ENCODE measurements around the gene PARVB.

DNA sequence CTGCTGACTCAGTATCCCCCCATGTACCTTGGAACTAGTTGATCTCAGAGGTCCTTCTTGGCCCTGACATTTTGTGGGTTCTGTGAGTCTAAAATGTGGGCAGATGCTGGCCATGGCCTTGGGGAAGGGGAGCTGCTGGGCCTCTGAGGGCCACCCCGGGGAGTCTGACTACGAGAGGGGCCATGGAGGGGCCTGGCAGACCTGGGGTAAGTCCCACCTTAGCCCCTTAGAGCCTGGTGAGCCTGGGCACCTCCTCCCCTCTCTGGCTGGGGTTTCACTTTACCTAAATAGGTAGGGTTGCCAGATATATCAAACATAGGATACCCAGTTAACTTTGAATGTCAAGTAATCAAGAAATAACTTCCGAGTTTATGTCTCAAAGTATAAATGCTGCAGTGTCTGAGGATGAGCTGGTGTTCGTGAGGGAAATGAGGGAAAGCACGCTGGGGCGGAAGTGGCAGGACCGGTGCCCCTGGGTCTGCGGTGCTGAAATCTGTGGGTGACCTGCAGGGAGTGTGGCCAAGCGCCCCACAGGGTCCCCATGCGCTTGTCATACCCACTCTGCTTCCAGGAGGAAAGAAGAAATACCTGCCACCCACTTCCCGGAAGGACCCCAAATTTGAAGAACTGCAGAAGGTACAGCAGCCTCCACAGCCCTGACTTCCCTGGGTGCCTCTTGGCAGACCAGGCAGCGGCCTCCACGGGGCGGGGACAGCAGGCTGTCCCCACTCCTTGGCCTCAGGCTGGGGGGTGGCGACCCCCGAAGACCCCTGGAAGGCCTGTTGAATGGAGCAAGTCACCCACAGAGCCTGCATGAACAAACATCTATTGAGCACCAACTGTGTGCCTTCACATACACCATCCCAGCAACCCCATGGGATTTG lies 161.4 kb downstream of the PARVB start:
- TF ChIP-seq, protein P1, sequence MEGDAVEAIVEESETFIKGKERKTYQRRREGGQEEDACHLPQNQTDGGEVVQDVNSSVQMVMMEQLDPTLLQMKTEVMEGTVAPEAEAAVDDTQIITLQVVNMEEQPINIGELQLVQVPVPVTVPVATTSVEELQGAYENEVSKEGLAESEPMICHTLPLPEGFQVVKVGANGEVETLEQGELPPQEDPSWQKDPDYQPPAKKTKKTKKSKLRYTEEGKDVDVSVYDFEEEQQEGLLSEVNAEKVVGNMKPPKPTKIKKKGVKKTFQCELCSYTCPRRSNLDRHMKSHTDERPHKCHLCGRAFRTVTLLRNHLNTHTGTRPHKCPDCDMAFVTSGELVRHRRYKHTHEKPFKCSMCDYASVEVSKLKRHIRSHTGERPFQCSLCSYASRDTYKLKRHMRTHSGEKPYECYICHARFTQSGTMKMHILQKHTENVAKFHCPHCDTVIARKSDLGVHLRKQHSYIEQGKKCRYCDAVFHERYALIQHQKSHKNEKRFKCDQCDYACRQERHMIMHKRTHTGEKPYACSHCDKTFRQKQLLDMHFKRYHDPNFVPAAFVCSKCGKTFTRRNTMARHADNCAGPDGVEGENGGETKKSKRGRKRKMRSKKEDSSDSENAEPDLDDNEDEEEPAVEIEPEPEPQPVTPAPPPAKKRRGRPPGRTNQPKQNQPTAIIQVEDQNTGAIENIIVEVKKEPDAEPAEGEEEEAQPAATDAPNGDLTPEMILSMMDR (IDR thresholded peaks at IDR 0.05): no peak
- no peak for TF ChIP-seq EP300 (IDR thresholded peaks at IDR 0.05)
- TF ChIP-seq POLR2A (IDR thresholded peaks at IDR 0.05): no peak
